ENCODE measurements around the gene ZNF32.

The ZNF32 gene

GRCh38 chr10:43648398-43649184 lies at the start of gene ZNF32:
ZNF32 (minus strand) TSS chr10:43648881; CDS start chr10:43646133, 2,748 bp downstream.
- DNase-seq (ENCODE audit: low spot score) = peak; percentile 97
- TF ChIP-seq CTCF (IDR thresholded peaks at IDR 0.05; ENCODE audit: extremely low read depth, missing control alignments) = no peak

GRCh38 chr10:43698156-43698555 lies 49.5 kb upstream of the ZNF32 start:
- no peak for TF ChIP-seq CTCF (IDR thresholded peaks at IDR 0.05; ENCODE audit: extremely low read depth, missing control alignments)
- no peak for DNase-seq (ENCODE audit: low spot score)

GRCh38 chr10:43696909-43697483 lies 48.3 kb upstream of the ZNF32 start:
- no peak for DNase-seq (ENCODE audit: low spot score)
- no peak for TF ChIP-seq CTCF (IDR thresholded peaks at IDR 0.05; ENCODE audit: extremely low read depth, missing control alignments)

- DNase-seq (ENCODE audit: low spot score) = no peak
- no peak for TF ChIP-seq CTCF (IDR thresholded peaks at IDR 0.05; ENCODE audit: extremely low read depth, missing control alignments)
Observed at GRCh38 chr10:43695730-43696129, 47.0 kb upstream of the ZNF32 start.

GRCh38 chr10:43695321-43695720 lies 46.6 kb upstream of the ZNF32 start:
- no peak for DNase-seq (ENCODE audit: low spot score)
- TF ChIP-seq CTCF (IDR thresholded peaks at IDR 0.05; ENCODE audit: extremely low read depth, missing control alignments) = no peak

- no peak for DNase-seq (ENCODE audit: low spot score)
- TF ChIP-seq CTCF (IDR thresholded peaks at IDR 0.05; ENCODE audit: extremely low read depth, missing control alignments) = no peak
Observed at GRCh38 chr10:43694526-43694925, 45.8 kb upstream of the ZNF32 start.

GRCh38 chr10:43693602-43694001 lies 44.9 kb upstream of the ZNF32 start:
- no peak for TF ChIP-seq CTCF (IDR thresholded peaks at IDR 0.05; ENCODE audit: extremely low read depth, missing control alignments)

More at GRCh38 chr10:43693602-43694001, 44.9 kb upstream of the ZNF32 start:
- DNase-seq (ENCODE audit: low spot score) = no peak
